Skin epidermis (tissue), 12 donors: ENCODE results near the gene CYBB.
A peak's percentile ranks its signal among the peaks of the same experiment; 100 is the strongest.

Source experiments
- H3K27ac ChIP-seq, 21 experiments: fragments of 200-600 bp; sonication (generic) in 11 of 21; one replicate each; pipeline ENCODE4 v1.5.0; 2020; ENCODE audit warnings: mild to moderate bottlenecking in 3 of 21, inconsistent platforms in 2 of 21, moderate library complexity in 2 of 21
- H3K4me3 ChIP-seq, 7 experiments: fragments of 200-600 bp; sonication (generic) in 2 of 7; one replicate each; pipeline ENCODE4 v1.5.0; 2020; ENCODE audit warnings: inconsistent platforms in 2 of 7, mild to moderate bottlenecking in 2 of 7, moderate library complexity in 1 of 7

The CYBB gene

GRCh38 chrX:37825215-37825842 is 45.5 kb downstream of the CYBB start:
- Histone ChIP-seq H3K27ac (no peak overlapping the region), H3K4me3 (no peak overlapping the region)

- H3K4me3 ChIP-seq = no peak overlapping the region
- H3K27ac ChIP-seq = no peak overlapping the region
Observed at GRCh38 chrX:37829721-37830120, 49.9 kb downstream of the CYBB start.

- Histone ChIP-seq H3K27ac (no peak overlapping the region), H3K4me3 (no peak overlapping the region)
Observed at GRCh38 chrX:37830371-37830770, 50.5 kb downstream of the CYBB start.

GRCh38 chrX:37834937-37835336 is 55.1 kb downstream of the CYBB start:
- Histone ChIP-seq H3K27ac (no peak overlapping the region), H3K4me3 (no peak overlapping the region)

- Histone ChIP-seq H3K27ac (no peak overlapping the region), H3K4me3 (no peak overlapping the region)
Observed at GRCh38 chrX:37840931-37841330, 61.1 kb downstream of the CYBB start.

- no peak overlapping the region for H3K4me3 ChIP-seq
- peak overlapping the region in 1 of 21 experiments; percentile 5 for H3K27ac ChIP-seq
Observed at GRCh38 chrX:37844622-37845021, 64.8 kb downstream of the CYBB start.

GRCh38 chrX:37846141-37846540 is 66.3 kb downstream of the CYBB start:
- Histone ChIP-seq H3K27ac (peak overlapping the region in 2 of 21 experiments; percentile 90 to 91), H3K4me3 (peak overlapping the region in 1 of 7 experiments; percentile 61)

- Histone ChIP-seq H3K27ac (peak overlapping the region in 14 of 21 experiments; percentile 60 to 93 (median 86)), H3K4me3 (peak overlapping the region; percentile 53 to 78 (median 64))
Observed at GRCh38 chrX:37846558-37846933, 66.7 kb downstream of the CYBB start.

GRCh38 chrX:37846934-37847732 is 67.3 kb downstream of the CYBB start, which contains the start of gene DYNLT3:
Gene DYNLT3 (minus strand): TSS chrX:37847571. CDS start chrX:37847510, 61 bp downstream.
- Histone ChIP-seq H3K4me3 (peak within 1 kb of the TSS; percentile 53 to 78 (median 64)), H3K27ac (peak within 1 kb of the TSS; percentile 34 to 93 (median 83))

- H3K27ac ChIP-seq = peak overlapping the region in 18 of 21 experiments; percentile 69 to 93 (median 84)
- H3K4me3 ChIP-seq = peak overlapping the region; percentile 53 to 78 (median 64)
Observed at GRCh38 chrX:37847733-37848197, 67.9 kb downstream of the CYBB start.

- Histone ChIP-seq H3K27ac (no peak overlapping the region), H3K4me3 (no peak overlapping the region)
Observed at GRCh38 chrX:37854148-37854547, 74.3 kb downstream of the CYBB start.

GRCh38 chrX:37854748-37855147 is 74.9 kb downstream of the CYBB start:
- no peak overlapping the region for H3K4me3 ChIP-seq
- no peak overlapping the region for H3K27ac ChIP-seq

- Histone ChIP-seq H3K4me3 (no peak overlapping the region), H3K27ac (no peak overlapping the region)
Observed at GRCh38 chrX:37860721-37861120, 80.9 kb downstream of the CYBB start.

- H3K27ac ChIP-seq = no peak overlapping the region
Observed at GRCh38 chrX:37862851-37863250, 83.0 kb downstream of the CYBB start.

More at GRCh38 chrX:37862851-37863250, 83.0 kb downstream of the CYBB start:
- no peak overlapping the region for H3K4me3 ChIP-seq
